ENCODE measurements around the gene TRIM7.

DNA sequence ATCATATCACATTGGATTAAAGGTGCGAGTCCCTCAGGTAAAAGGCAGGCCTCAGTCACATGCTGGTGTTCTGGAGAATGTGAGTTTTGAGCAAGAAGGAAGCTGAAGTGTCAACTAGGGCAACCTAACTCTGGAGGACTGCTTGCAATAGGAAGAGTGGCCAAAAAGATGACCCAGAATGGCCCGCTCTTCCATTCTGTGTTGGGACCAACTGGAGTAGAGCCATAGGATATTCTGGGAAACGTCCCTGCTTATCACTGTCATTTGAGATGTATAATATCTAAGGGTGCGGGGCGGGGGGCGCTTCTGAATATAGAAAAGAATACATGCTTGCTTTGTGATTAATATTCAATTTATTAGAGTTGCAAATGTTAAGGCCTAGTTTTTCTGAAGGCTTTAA, 7.1 kb upstream of the TRIM7 start:
- TF ChIP-seq, protein P1, sequence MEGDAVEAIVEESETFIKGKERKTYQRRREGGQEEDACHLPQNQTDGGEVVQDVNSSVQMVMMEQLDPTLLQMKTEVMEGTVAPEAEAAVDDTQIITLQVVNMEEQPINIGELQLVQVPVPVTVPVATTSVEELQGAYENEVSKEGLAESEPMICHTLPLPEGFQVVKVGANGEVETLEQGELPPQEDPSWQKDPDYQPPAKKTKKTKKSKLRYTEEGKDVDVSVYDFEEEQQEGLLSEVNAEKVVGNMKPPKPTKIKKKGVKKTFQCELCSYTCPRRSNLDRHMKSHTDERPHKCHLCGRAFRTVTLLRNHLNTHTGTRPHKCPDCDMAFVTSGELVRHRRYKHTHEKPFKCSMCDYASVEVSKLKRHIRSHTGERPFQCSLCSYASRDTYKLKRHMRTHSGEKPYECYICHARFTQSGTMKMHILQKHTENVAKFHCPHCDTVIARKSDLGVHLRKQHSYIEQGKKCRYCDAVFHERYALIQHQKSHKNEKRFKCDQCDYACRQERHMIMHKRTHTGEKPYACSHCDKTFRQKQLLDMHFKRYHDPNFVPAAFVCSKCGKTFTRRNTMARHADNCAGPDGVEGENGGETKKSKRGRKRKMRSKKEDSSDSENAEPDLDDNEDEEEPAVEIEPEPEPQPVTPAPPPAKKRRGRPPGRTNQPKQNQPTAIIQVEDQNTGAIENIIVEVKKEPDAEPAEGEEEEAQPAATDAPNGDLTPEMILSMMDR (IDR thresholded peaks at IDR 0.05) = no peak
- TF ChIP-seq POLR2A (IDR thresholded peaks at IDR 0.05) = no peak

Measured in adrenal gland (tissue), 5 donors.